Prostate gland (tissue), 2 donors: ENCODE results near the gene MTRF1L. TPM values are rescaled to one million over a fixed set of nuclear protein-coding genes. Genes with fewer than 3 reads are reported as not detected.

Source experiments
- DNase-seq: peaks from one replicate; pipeline ENCODE4 v3.0.0-alpha.2; 2019; ENCODE audit warnings: low spot score
- H3K27ac ChIP-seq, 2 donors: fragments of 200-600 bp; sonication (generic); 2 replicates each; pipeline ENCODE4 v1.5.1; 2017 to 2019
- H3K27me3 ChIP-seq: fragments of 200-600 bp; sonication (generic); replicated peaks from 2 replicates; pipeline ENCODE4 v1.5.1; 2019; ENCODE audit not compliant: insufficient read depth
- H3K36me3 ChIP-seq, 2 donors: fragments of 200-600 bp; sonication (generic); 1 replicate in 1 of 2; 2 replicates in 1 of 2; pipeline versions ENCODE4 v1.5.1 to v1.8.1; 2017 to 2019
- H3K4me1 ChIP-seq: fragments of 200-600 bp; sonication (generic); replicated peaks from 2 replicates; pipeline ENCODE4 v1.5.1; 2019
- H3K4me3 ChIP-seq, 2 donors: fragments of 200-600 bp; sonication (generic); 2 replicates each; pipeline ENCODE4 v1.5.1; 2017 to 2019
- H3K9me3 ChIP-seq: fragments of 200-600 bp; sonication (generic); 2 replicates; pipeline ENCODE4 v1.5.1; 2017
- CTCF ChIP-seq, 4 experiments: fragments of 200-600 bp in 2 of 4; fragments of 450-650 bp in 2 of 4; sonication (generic) in 2 of 4; IDR thresholded peaks; 1 replicate in 3 of 4; 2 replicates in 1 of 4; pipeline ENCODE4 v1.5.1; 2016 to 2019; ENCODE audit warnings: antibody characterized with exemption in 4 of 4, mild to moderate bottlenecking in 2 of 4, moderate library complexity in 2 of 4
- POLR2A ChIP-seq: fragments of 450-650 bp; IDR thresholded peaks from one replicate; pipeline ENCODE4 v1.6.1; 2016; ENCODE audit warnings: antibody characterized with exemption, mild to moderate bottlenecking
- POLR2AphosphoS5 ChIP-seq: sonication (generic); formaldehyde crosslinking; IDR thresholded peaks from one replicate; pipeline ENCODE4 v1.6.1; 2017; ENCODE audit warnings: antibody characterized with exemption
- WGBS: methylation state at CpG from one replicate; pipeline ENCODE4 v1.1.5; 2018; 5-methylcytosine and 5-hydroxymethylcytosine counted together
- intact Hi-C: fragments of 100-400 bp; cut with DNase I; formaldehyde crosslinking; loops from one replicate; pipeline ENCODE4 v1.14.2; 2022
- total RNA-seq, 2 donors: library from RNA; depleted of rRNA; stranded (reverse); fragments of >200 nt; gene quantifications; one replicate each; pipeline ENCODE4 v1.1.0, GENCODE V29; 2016

The MTRF1L gene
- total RNA-seq, 2 donors from 2014 or later = 10.8 to 14.3 TPM

DNA sequence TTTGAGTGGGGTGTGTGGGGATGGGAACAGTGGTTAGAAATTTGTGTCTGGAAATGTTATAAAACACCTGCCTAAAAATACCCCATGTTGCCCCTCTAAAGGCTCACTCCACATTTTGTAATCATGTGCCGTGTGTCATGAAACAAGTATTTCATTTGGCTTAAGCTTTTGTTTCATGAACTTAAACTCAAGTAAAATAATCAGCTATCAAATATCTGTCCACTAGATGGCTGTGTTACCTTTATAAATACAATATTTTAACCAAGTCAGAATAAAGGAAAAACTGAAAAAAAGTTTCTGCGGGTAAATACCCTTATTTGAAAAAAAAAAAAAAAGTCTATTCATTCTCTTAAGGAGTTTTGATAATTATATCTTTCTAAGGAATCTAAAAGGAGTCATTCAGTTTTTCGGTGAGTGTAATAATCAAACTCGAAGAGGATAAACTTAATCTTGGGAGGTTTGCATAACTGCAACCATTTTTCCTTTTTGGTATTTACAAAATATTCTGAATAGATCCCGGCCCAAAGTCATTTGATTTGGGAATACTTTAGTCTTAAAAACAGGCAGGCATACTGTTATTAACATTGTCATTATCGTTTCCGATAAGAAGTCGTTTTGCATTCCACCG is 29.9 kb upstream of the MTRF1L start:
- H3K36me3 ChIP-seq = no peaks in the 10 kb centered on the region
- no peaks in the 10 kb centered on the region for H3K4me1 ChIP-seq
- no peak overlapping the region for H3K27ac ChIP-seq
- no peaks in the 10 kb centered on the region for H3K9me3 ChIP-seq
- H3K27me3 ChIP-seq = no peaks in the 10 kb centered on the region
- TF ChIP-seq CTCF (IDR thresholded peaks at IDR 0.05) (peak in 3 of 4 experiments; percentile 41 to 56 (median 54)), POLR2A (no peak), POLR2AphosphoS5 (no peak)
- 64% methylated on average over 9 of the region's 9 CpGs for WGBS
- intact Hi-C loops = loop anchor here (5.0 kb wide), 1 partner anchor 480 kb away; no protein-coding TSS in a partner anchor
- H3K4me3 ChIP-seq = no peak overlapping the region
- DNase-seq = no peak

- Histone ChIP-seq H3K27ac (no peak overlapping the region), H3K4me3 (no peak overlapping the region), H3K9me3 (no peaks in the 10 kb centered on the region), H3K27me3 (no peaks in the 10 kb centered on the region), H3K36me3 (no peaks in the 10 kb centered on the region), H3K4me1 (no peaks in the 10 kb centered on the region)
- 30% methylated on average over 1 of the region's 1 CpG for WGBS
- no peak for DNase-seq
- no peak for TF ChIP-seq POLR2A
- peak; percentile 26 for TF ChIP-seq POLR2AphosphoS5
- TF ChIP-seq CTCF (IDR thresholded peaks at IDR 0.05) = no peak
- intact Hi-C loops = loop anchor here (5.0 kb wide), 1 partner anchor 481 kb away; no protein-coding TSS in a partner anchor
Measured at GRCh38 chr6:153031335-153031955, 28.9 kb upstream of the MTRF1L start.

DNA sequence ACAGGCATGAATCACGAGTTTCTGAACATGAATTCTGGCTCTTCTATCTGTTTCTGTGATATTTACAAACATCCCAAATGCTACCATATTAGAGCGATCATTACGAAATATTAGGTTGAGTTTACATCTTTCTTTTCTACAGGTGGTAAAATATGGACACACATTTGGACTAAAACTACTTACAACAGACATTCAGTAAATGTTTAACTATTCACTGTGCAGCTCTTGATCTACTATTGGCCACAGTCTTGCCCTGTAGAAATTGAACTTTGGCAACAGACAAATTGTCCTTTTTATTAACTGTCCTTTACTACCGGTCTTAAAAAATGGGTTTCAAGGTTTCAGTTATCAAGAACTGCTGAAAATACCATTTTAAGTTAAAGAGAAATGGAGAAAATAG is 26.5 kb upstream of the MTRF1L start:
- no peaks in the 10 kb centered on the region for H3K4me1 ChIP-seq
- H3K4me3 ChIP-seq = no peak overlapping the region
- no peaks in the 10 kb centered on the region for H3K27me3 ChIP-seq
- no peak for DNase-seq
- no peaks in the 10 kb centered on the region for H3K36me3 ChIP-seq
- no peak overlapping the region for H3K27ac ChIP-seq
- TF ChIP-seq POLR2A (no peak), POLR2AphosphoS5 (no peak), CTCF (IDR thresholded peaks at IDR 0.05) (no peak)
- intact Hi-C loops = loop anchor here (5.0 kb wide), 1 partner anchor 167 kb away; no protein-coding TSS in a partner anchor
- no peaks in the 10 kb centered on the region for H3K9me3 ChIP-seq
- WGBS = 92% methylated on average over 4 of the region's 4 CpGs

GRCh38 chr6:153028286-153028685 is 25.8 kb upstream of the MTRF1L start:
- WGBS = 91% methylated on average over 2 of the region's 2 CpGs
- H3K4me1 ChIP-seq = no peaks in the 10 kb centered on the region
- H3K27me3 ChIP-seq = no peaks in the 10 kb centered on the region
- H3K4me3 ChIP-seq = no peak overlapping the region
- no peaks in the 10 kb centered on the region for H3K9me3 ChIP-seq
- intact Hi-C loops = loop anchor here (5.0 kb wide), 1 partner anchor 166 kb away; no protein-coding TSS in a partner anchor
- TF ChIP-seq CTCF (IDR thresholded peaks at IDR 0.05) (no peak), POLR2AphosphoS5 (no peak), POLR2A (no peak)
- DNase-seq = no peak
- H3K27ac ChIP-seq = no peak overlapping the region
- no peaks in the 10 kb centered on the region for H3K36me3 ChIP-seq

GRCh38 chr6:153027480-153027879 is 25.0 kb upstream of the MTRF1L start:
- Histone ChIP-seq H3K36me3 (no peaks in the 10 kb centered on the region), H3K4me3 (no peak overlapping the region), H3K4me1 (no peaks in the 10 kb centered on the region), H3K9me3 (no peaks in the 10 kb centered on the region), H3K27me3 (no peaks in the 10 kb centered on the region), H3K27ac (no peak overlapping the region)
- no peak for DNase-seq
- TF ChIP-seq POLR2A = no peak
- TF ChIP-seq CTCF (IDR thresholded peaks at IDR 0.05) = no peak
- no peak for TF ChIP-seq POLR2AphosphoS5
- 66% methylated on average over 4 of the region's 4 CpGs for WGBS
- intact Hi-C loops = loop anchor here (5.0 kb wide), 1 partner anchor 165 kb away; no protein-coding TSS in a partner anchor
